Stimulated activated CD8-positive, alpha-beta memory T cell treated with anti-CD3 and anti-CD28 coated beads, Interleukin-4, amount 100 ng/mL, for 4 hours (primary cell): Measurements from ENCODE around the gene MAPK10.
"Not testable (repeated sequence)": the region's sequence is repeated elsewhere in the genome, so short reads cannot be mapped to it uniquely, and the experiment has no call there.

Source experiments
- DNase-seq, 2 donors: peaks; one replicate each; pipeline ENCODE4 v3.0.0-alpha.2; 2020; ENCODE audit warnings: low read depth in 2 of 2, low spot score in 1 of 2

Gene MAPK10

DNA sequence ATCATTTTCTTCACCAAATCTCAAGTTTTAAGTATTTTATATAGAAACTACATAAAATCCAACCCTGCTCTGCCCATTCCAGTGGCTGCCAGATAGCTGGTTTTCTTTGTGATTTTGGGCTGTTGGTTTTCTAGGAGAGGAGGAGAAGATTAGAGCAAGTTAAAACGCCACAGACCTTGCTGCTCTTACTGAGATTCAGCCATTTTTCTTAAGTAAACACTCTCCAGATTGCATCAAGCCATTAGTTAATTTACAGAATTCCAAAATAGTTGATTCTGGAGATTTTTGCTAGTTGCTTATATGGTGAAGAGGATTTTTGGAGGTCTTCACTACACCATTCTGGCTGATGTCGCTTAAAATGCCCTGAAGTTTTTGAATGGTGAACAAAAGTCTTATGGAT lies 366.2 kb downstream of the MAPK10 start:
- no peak for DNase-seq

GRCh38 chr4:85986266-85986665 lies 373.6 kb downstream of the MAPK10 start:
- no peak for DNase-seq

DNA sequence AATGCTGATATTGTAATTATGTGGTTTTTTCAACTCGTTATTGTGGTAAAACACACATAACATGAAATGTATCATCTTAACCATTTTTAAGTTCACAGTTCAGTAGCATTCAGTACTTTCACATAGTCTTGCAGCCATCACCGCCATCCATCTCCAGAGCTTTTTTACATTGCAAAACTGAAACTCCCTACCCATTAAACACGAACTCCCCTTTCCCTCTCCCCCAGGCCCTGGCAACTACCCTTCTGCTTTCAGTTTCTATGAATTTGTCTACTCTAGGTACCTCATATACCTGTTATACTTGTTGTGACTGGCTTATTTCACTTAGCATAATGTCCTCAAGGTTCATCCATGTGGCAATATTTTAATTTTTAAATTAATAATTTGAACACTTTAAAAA lies 380.6 kb downstream of the MAPK10 start:
- DNase-seq = no peak

DNA sequence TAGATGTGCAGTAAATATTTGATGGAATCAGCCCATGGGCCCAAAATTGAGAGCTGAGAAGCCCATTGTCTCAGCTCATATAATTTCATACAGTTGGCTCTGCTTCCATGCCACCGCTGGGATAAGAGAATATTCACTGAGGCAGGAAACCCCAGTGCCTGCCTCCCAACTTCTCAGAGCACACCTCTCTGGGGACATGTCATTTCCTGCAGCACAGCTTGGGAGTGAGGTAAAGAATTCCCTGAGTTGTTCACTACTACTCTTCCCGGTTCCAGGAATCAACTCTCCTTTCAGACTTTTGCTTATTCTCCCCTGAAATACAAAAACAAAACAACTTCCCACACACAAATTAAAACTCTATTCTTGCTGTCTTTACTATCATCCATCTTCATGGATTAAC lies 389.3 kb downstream of the MAPK10 start:
- no peak for DNase-seq

DNA sequence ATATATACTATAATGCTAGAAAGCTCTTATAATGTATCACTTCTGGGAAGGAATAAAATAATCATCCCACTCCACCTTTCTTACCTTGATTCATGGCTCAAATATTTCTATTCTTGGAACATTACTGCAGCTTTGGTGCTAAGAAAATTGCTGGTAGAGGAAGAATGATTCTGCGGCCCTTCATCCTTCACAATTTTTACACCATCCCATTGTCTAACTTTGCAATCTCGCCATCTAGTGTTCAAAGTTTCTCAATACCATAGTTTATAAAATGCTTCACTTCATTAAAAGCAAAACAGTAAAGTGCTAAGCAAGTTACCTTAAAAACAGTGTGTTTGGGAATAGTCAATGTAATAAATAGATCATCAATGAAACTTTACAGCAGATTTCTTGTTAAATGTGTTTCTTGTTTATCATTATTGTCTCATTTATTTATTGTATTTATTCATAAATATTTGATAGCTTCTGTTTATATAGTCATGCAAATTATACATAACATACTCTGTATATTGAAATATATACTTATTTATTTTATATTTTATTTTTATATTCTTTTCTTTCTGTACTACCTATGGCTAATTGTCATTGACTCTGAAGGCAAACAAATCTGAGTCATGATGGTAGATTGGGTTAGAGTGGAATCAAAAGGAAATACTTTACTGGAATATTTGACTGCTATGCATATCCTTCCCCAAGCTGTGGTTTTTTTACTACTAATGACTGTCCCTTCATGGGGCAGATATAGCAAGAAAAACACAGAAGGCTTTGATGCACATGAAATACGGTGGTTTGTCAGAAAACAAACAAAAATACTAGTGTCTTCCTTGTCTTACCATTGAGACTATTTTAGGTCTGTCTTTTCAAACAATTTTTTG lies 390.7 kb downstream of the MAPK10 start:
- DNase-seq = no peak

GRCh38 chr4:85967872-85968271 lies 392.0 kb downstream of the MAPK10 start:
- DNase-seq = no peak

DNA sequence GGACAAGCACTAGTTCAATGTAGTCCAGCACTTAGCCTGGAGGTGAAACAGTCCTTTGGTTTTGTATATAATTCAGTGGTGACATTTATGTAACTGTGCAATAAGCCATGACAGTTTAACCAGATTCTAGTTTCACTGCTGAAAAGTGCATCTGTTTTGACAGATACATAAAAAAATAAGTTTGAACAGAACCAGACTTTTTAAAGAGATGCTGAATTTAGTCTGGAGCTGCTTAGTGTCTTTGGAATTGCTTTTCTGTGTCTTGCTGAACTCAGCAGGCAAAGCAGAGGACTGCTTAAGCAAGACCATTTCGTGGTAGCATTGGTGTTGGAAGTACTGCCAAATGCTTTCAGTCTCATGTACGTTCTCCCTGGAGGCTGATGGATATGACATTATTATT lies 393.5 kb downstream of the MAPK10 start:
- no peak for DNase-seq

- DNase-seq = no peak
These were observed 394.3 kb downstream of the MAPK10 start for GRCh38 chr4:85965529-85965928.

- not testable (repeated sequence) for DNase-seq
These were observed 394.8 kb downstream of the MAPK10 start for GRCh38 chr4:85965017-85965416.

DNA sequence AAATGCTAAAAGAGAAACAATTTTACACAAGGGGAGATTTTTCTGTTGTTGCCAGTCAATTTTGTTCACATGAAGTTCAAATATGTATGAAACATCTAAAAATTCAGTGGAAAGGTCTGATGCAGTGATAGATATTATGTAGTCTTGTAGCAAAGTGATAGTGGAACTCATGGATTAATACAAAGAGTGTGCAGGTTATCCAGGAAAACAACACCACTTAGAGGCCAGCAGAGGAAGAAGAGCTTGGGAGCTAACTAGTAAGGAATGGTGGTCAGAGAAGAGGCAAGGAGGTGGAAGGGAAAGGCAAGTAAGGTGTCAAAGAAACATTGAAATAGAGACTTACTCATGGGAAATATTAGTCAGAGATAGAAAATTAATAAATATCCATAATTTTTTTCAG lies 395.6 kb downstream of the MAPK10 start:
- no peak for DNase-seq

DNA sequence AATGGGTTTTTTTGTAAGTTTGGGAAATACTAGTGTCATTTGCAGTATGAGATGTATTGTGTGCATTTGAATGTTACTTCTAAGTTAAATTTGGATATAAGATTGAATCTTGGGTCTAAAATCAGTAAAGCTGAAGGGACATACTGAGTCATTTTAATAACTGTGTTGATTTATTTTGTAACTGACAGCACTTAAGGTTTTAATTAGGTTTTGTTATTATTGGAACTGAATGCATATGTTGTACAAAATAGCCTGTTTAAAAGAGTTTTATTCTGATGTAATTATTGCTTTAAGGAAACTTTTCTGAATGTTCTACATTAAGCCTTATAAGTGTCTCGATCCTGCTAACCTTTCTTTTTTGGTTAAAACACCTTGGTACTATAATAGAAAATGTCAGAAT lies 396.6 kb downstream of the MAPK10 start:
- no peak for DNase-seq

- no peak for DNase-seq
These were observed 398.0 kb downstream of the MAPK10 start for GRCh38 chr4:85961887-85962286.

- no peak for DNase-seq
These were observed 403.4 kb downstream of the MAPK10 start for GRCh38 chr4:85956293-85956945.

- DNase-seq = no peak
These were observed 404.1 kb downstream of the MAPK10 start for GRCh38 chr4:85955620-85956292.

- no peak for DNase-seq
These were observed 406.2 kb downstream of the MAPK10 start for GRCh38 chr4:85953651-85954018.

GRCh38 chr4:85952972-85953650 lies 406.7 kb downstream of the MAPK10 start:
- no peak for DNase-seq

- DNase-seq = no peak
These were observed 407.3 kb downstream of the MAPK10 start for GRCh38 chr4:85952528-85952927.

GRCh38 chr4:85951099-85951498 lies 408.8 kb downstream of the MAPK10 start:
- no peak for DNase-seq

GRCh38 chr4:85946821-85947220 lies 413.0 kb downstream of the MAPK10 start:
- DNase-seq = no peak

- DNase-seq = no peak
These were observed 417.7 kb downstream of the MAPK10 start for GRCh38 chr4:85942107-85942506.

DNA sequence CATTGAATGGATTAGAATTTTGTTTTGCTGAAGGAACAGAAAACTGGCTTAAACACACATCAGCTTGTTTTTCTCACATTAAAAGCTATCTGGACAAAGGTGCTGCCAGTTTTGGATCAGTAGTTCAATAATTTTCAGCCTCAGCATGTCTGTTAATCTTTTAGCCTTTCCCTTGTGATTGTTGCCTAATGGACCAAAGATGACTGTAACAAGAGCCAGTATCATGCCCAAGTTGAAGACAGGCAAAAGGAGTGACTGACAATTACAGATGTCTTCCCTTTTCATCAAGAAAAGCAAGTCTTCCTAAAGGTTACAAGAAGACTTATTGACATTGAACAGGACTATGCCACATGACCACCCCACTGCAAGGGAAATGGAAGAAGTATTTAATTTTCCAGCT lies 419.7 kb downstream of the MAPK10 start:
- no peak for DNase-seq
